Activated naive CD8-positive, alpha-beta T cell treated with anti-CD3 and anti-CD28 coated beads, Interleukin-2, amount 10 ng/mL, durations not matched to agents 7 days and 5 days (primary cell): Measurements from ENCODE around the gene CDH15. TPM values are rescaled to one million over a fixed set of nuclear protein-coding genes. Genes with fewer than 3 reads are reported as not detected.

Experiments
- ATAC-seq: fragments of 150-1000 bp; cut with Tn5 transposase; one replicate; pipeline ENCODE4 v1.10.0; 2021; ENCODE audit warnings: low read depth, moderate library complexity
- POLR2A ChIA-PET: fragments of 350-600 bp; sonication (Branson Sonifier 250); formaldehyde crosslinking; loops from one replicate; lab custom pipeline; 2021; ENCODE audit warnings: antibody characterized with exemption; lab: Charles Lee
- DNase-seq: peaks from one replicate; pipeline ENCODE4 v3.0.0; 2021
- H3K27ac Mint-ChIP-seq: one replicate; pipeline ENCODE4 v1.8.0; 2022; ENCODE audit warnings: mild to moderate bottlenecking, mixed read lengths
- H3K27me3 Mint-ChIP-seq: one replicate; pipeline ENCODE4 v1.8.0; 2022; ENCODE audit warnings: mild to moderate bottlenecking, moderate library complexity, mixed read lengths
- H3K36me3 Mint-ChIP-seq: one replicate; pipeline ENCODE4 v1.8.0; 2021; ENCODE audit warnings: mild to moderate bottlenecking, mixed read lengths
- H3K4me1 Mint-ChIP-seq: one replicate; pipeline ENCODE4 v1.8.0; 2021; ENCODE audit warnings: mixed read lengths
- H3K4me3 Mint-ChIP-seq: one replicate; pipeline ENCODE4 v1.8.0; 2022; ENCODE audit warnings: mild to moderate bottlenecking, moderate library complexity, mixed read lengths
- H3K9me3 Mint-ChIP-seq: one replicate; pipeline ENCODE4 v1.8.0; 2021; ENCODE audit warnings: mixed read lengths
- total RNA-seq, 2 experiments: library from RNA; stranded (reverse); gene quantifications; one replicate each; pipeline ENCODE4 v1.2.3, GENCODE V29; 2021

The CDH15 gene
- total RNA-seq, 2 experiments from 2014 or later, result not detected

DNA sequence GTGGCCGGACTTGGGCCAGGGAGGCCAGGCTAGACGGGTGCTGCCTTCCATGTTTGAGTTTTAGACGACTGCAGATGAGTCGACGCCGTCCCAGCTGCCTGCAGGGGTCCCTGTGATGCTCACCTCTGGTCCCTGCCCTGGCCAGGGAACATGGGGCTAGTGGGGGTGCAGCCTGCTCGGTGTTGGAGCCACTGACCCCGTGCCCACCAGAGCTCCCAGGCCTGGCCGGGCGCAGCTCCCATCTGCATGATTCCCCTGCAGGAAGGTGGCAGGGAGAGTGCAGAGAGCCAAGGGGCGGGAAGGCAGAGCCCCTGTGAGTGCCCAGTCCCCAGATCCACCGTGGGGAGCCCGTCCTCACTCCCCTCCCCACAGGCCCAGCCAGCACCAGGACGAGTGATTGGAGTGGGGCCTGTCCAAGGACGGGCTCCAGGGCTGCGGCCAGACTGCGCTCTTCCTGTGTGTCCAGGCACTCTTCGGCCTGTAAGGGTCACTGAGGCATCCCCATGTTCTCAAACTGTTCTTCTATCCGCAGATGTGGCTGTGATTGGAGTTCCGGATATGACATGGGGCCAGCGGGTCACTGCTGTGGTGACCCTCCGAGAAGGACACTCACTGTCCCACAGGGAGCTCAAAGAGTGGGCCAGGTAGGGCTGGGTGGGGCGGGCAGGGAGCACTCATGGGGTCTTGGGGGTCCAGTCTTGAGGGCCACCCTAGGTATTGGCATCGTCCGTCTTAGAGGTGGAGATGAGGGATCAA, 26.0 kb upstream of the CDH15 start:
- no peak for DNase-seq
- no peak overlapping the region for H3K4me3 Mint-ChIP-seq
- H3K27me3 Mint-ChIP-seq, result no peaks in the 10 kb centered on the region
- H3K4me1 Mint-ChIP-seq, result no peaks in the 10 kb centered on the region
- peaks cover 34% of the 10 kb centered on the region for H3K36me3 Mint-ChIP-seq
- H3K27ac Mint-ChIP-seq, result no peak overlapping the region
- POLR2A ChIA-PET, result no interaction called here
- ATAC-seq, result no peak
- peaks cover 4% of the 10 kb centered on the region for H3K9me3 Mint-ChIP-seq

DNA sequence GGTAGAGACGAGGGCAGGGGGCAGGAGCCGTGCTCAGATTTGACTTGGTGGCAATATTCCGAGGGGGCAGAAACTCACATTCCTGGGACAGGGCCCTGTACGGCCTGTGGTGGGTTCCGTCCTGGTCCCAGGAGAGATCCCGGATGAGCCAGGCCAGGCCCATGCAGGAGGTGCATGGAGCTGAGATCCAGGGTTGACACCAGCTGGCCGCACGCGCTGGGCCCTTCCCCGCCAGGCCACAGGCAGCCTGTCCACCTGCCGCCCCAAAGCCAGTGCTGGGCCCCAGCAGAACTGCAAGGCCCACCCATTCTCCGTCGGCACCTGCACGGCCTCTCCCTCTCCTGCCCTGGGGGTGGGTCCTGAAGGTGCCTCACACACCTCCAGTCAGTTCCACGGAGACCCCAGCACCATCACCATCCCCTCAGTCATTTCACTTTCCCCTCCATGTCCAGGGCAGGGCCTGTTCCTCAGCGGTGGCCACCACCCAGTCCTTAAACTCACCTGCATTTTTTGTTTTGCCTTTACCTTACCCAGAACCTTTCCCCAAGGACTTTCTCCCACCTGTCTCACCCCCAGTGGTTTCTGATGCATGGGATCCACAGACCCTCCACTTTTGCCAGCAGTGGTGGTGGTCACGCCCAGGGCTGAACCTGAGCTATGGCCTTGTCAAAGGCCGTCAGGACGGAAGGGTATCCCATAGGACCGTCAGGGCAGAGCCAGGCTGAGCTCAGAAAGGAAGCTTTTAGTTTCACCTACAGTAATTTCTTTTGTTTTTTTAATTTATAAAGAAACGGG, 25.1 kb upstream of the CDH15 start:
- DNase-seq (no peak), ATAC-seq (no peak)
- POLR2A ChIA-PET, result no interaction called here
- Mint-ChIP-seq H3K4me1 (no peaks in the 10 kb centered on the region), H3K27me3 (no peaks in the 10 kb centered on the region), H3K9me3 (peaks cover 4% of the 10 kb centered on the region), H3K36me3 (peaks cover 37% of the 10 kb centered on the region), H3K4me3 (no peak overlapping the region), H3K27ac (no peak overlapping the region)

DNA sequence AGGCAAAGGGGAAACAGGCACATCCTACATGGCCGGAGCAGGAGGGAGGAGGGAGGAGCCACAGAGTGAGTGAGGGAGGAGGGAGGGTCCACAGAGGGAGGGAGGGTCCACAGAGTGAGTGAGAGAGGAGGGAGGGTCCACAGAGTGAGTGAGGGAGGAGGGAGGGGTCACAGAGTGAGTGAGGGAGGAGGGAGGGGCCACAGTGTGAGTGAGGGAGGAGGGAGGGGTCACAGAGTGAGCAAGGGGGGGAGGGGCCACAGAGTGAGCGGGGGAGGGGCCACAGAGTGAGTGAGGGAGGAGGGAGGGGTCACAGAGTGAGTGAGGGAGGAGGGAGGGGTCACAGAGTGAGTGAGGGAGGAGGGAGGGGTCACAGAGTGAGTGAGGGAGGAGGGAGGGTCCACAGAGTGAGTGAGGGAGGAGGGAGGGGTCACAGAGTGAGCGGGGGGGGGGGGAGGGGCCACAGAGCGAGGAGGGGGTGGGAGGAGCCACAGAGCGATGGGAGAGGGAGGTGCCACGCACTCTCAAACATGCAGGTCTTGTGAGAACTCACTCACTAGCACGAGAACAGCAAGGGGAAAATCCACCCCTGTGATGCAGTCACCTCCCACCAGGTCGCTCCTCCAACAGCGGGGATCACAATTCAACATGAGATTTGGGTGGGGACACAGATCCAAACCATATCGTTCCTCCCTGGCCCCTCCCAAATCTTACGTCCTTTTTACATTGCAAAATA, 24.3 kb upstream of the CDH15 start:
- ATAC-seq (no peak), DNase-seq (no peak)
- Mint-ChIP-seq H3K27me3 (no peaks in the 10 kb centered on the region), H3K36me3 (peaks cover 37% of the 10 kb centered on the region), H3K27ac (no peak overlapping the region), H3K4me3 (no peak overlapping the region), H3K4me1 (no peaks in the 10 kb centered on the region), H3K9me3 (peaks cover 4% of the 10 kb centered on the region)
- POLR2A ChIA-PET, result no interaction called here

DNA sequence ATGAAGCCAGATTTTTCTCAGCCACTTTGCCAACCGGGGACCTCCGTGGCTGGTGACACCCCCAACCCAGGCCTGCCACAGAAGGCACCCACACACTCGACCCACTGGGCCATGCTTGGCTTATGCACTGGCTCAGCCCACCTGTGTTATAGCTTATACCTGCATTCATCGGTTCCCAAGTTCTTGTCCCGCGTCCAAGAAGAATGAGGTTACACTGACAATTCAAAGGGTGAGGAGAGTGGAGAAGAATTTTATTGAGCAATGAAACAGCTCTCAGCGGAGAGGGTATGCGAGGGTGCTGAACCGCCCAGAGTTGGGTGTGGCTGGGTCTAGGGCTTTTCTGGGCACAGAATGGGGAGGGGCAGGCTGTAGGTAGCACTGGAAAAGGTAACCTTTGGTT, 22.2 kb upstream of the CDH15 start:
- ATAC-seq, result no peak
- Mint-ChIP-seq H3K9me3 (peaks cover 4% of the 10 kb centered on the region), H3K27me3 (no peaks in the 10 kb centered on the region), H3K36me3 (peaks cover 37% of the 10 kb centered on the region), H3K4me3 (no peak overlapping the region), H3K4me1 (no peaks in the 10 kb centered on the region), H3K27ac (no peak overlapping the region)
- no peak for DNase-seq
- POLR2A ChIA-PET, result no interaction called here

DNA sequence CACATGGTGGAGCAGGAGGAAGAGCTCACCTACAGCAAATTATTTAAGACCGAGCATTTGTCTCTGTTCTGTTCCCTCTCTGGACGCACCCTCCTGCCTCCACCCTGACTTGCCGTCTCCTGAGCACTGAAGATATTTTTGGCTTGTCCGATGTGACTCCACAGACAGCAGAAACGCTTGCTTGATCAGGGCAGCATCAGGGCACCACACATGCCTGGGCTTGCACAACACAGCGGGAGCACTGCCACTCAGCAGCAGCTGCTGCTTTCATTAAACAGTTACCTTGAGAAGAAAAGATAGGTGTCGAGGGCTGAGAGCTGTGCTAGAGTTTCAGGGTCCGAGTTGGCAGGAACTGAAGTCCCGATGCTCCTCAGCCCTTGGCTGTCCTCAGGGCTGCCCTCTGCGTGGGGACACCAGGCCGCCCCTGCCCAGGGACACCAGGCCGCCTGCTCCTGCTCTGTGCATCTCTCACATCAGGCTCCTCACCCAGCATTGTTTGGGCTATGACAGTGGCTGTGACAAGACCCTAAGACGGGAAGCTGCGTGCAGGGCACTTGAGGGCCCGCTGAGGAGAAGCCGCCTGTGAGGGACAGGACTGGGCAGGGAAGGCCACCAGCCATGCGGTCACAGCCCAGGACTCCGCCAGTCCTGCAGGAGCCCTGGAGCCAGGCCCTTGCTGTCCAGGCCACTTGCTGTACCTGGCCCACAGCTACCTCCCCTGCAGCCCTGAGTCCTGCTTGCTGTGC, 21.3 kb upstream of the CDH15 start:
- H3K9me3 Mint-ChIP-seq, result peaks cover 4% of the 10 kb centered on the region
- ATAC-seq, result no peak
- POLR2A ChIA-PET, result no interaction called here
- no peaks in the 10 kb centered on the region for H3K27me3 Mint-ChIP-seq
- H3K36me3 Mint-ChIP-seq, result peaks cover 37% of the 10 kb centered on the region
- no peaks in the 10 kb centered on the region for H3K4me1 Mint-ChIP-seq
- H3K27ac Mint-ChIP-seq, result peak overlapping the region; percentile 45
- DNase-seq, result no peak
- no peak overlapping the region for H3K4me3 Mint-ChIP-seq

DNA sequence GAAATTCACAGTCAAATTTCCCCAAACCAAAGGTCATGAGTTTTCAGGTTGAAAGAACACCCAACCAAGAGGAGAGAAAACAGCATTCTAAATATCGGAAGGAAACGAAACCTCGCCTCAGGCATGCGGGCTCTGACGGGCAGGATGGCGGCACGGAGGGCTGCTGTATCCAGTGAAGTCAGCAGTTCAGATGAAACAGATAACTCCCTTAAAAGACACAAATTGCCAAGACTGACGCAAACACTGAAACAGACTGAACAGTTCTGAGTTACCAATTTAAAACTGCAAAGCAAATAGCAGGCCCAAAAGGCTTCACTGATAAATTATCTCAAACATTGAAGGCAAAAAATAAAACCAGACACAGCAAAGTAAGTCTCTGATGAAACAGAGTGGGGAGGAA, 20.6 kb upstream of the CDH15 start:
- Mint-ChIP-seq H3K9me3 (peaks cover 4% of the 10 kb centered on the region), H3K4me3 (no peak overlapping the region), H3K36me3 (peaks cover 36% of the 10 kb centered on the region), H3K27ac (no peak overlapping the region), H3K4me1 (no peaks in the 10 kb centered on the region), H3K27me3 (no peaks in the 10 kb centered on the region)
- DNase-seq (no peak), ATAC-seq (no peak)
- POLR2A ChIA-PET, result no interaction called here

DNA sequence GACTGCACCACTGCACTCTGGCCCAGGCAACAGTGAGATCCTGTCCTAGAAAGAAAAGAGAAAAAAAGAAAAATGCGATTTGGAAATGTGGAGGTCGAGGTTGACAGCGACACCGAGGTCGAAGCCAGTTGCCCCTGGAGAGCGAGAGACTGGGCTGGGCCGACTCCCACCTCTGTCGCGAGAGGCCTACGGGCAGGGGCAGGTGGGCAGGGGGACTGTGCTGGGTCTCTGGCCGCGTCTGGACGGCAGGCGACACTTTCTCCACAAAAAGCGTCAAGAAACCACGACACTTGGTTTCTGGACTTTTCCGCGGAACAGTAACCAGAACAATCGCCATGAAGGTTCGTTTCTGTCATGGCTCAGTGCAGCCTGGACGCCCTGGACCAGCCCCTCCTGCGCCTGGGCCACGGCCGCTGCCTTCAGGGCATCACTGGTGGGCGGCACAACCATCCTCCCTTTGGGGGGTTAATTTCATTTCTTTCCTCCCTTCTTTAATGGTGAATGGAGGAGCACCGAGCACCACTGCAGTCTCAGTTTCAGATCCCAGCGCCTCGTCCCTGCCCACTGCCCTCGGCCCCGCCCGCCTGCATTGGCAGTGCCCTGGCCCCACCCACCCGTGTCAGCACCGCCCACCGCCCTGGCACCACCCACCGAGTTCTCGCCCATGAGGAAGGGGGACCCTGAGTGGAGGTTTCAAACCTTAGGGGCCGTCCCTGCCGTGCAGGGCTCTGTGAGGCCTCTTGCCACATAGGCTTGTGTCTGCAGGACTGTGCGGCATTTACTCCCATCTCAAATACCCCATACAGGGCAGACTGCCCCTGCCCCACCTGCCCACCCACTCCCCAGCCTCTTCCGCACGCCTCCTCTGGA, 18.5 kb upstream of the CDH15 start:
- Mint-ChIP-seq H3K27ac (no peak overlapping the region), H3K36me3 (peaks cover 22% of the 10 kb centered on the region), H3K4me1 (no peaks in the 10 kb centered on the region), H3K4me3 (no peak overlapping the region), H3K27me3 (no peaks in the 10 kb centered on the region), H3K9me3 (peaks cover 4% of the 10 kb centered on the region)
- POLR2A ChIA-PET, result no interaction called here
- DNase-seq, result no peak
- ATAC-seq, result no peak

DNA sequence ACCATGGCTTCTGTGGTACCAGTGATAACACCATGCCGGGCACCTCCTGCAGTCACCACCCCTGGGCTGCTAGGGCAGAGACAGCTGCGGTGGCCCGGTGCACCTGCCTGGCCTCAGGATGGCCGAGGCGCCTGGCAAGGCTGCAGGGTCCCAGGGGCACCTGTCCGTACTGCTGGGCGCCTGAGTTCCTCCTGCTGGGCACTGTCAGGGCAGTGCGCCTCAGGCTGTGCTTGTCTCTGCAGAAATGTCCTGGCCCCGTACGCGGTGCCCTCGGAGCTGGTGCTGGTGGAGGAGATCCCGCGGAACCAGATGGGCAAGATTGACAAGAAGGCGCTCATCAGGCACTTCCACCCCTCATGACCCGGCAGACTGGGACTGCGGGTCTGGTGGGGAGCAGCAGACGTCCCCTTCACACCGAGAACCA, 17.7 kb upstream of the CDH15 start:
- Mint-ChIP-seq H3K9me3 (peaks cover 3% of the 10 kb centered on the region), H3K36me3 (peaks cover 18% of the 10 kb centered on the region), H3K4me1 (no peaks in the 10 kb centered on the region), H3K27me3 (no peaks in the 10 kb centered on the region), H3K4me3 (no peak overlapping the region), H3K27ac (no peak overlapping the region)
- DNase-seq, result no peak
- no peak for ATAC-seq
- POLR2A ChIA-PET, result no interaction called here

DNA sequence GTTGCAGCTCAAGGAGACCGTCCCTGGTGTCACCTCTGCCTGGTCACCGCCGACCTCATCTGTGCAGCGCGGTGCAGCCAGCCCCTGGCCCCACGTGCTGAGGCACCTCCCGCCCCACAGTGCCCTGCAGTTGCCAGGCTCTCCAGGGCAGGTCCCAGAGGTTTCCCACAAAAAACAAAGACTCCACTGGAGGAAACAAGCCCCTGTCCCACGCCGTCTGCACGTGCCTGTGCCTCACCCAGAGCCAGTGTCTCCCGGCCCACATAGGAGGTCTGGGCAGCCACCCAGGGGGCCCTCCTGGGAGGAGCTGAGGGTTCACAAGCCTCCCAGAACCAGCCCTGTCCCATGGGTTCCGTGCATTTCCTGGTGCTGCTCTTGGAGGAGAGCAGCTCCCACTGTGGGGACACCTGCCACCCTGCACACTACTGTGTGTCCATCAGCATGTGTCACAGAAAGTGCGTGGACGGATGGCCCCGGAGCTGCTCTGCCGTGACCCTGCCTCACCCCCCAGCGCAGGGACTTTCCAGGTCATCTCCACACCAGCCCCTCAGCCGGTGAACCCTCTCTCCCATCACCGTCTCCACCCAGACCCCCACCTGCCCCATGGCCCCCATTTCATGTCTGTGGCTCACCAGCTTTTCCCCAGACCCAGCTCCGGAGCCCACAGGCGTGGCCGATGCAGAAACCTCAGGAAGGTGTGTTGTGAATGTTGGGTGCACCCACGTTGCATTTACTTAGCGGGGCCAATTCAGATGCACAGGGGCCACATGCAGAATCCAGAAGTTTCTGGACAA, 17.0 kb upstream of the CDH15 start:
- no peaks in the 10 kb centered on the region for H3K27me3 Mint-ChIP-seq
- no peak overlapping the region for H3K4me3 Mint-ChIP-seq
- POLR2A ChIA-PET, result no interaction called here
- no peak for ATAC-seq
- no peak for DNase-seq
- H3K36me3 Mint-ChIP-seq, result peaks cover 10% of the 10 kb centered on the region
- no peaks in the 10 kb centered on the region for H3K4me1 Mint-ChIP-seq
- no peaks in the 10 kb centered on the region for H3K9me3 Mint-ChIP-seq
- no peak overlapping the region for H3K27ac Mint-ChIP-seq

DNA sequence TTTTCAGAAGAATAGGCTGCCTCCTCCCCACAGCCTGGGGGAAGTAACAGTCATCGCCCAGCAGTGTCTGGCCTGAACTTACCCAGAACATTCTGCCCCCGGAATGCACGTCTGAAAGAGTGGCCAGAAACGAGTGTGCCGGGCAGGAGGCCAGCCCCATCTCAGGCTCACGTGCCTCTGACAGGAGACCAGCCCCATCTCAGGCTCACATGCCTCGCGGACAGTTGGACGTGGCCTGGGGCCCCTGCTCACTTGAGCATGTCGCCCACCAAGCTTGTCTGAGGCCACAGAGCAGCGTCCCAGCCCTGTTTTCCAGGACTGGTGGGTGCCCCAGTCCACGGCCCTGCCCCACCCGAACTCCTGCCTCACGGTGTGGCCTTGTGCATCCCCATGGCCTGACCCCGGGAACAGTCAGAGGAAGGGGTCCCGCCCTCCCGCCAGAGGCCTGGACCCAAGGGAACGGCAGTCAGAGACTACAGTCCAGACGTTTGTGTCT, 16.3 kb upstream of the CDH15 start:
- DNase-seq (no peak), ATAC-seq (no peak)
- H3K27ac Mint-ChIP-seq, result no peak overlapping the region
- H3K9me3 Mint-ChIP-seq, result no peaks in the 10 kb centered on the region
- POLR2A ChIA-PET, result no interaction called here
- H3K4me3 Mint-ChIP-seq, result no peak overlapping the region
- H3K27me3 Mint-ChIP-seq, result no peaks in the 10 kb centered on the region
- no peaks in the 10 kb centered on the region for H3K4me1 Mint-ChIP-seq
- peaks cover 4% of the 10 kb centered on the region for H3K36me3 Mint-ChIP-seq

DNA sequence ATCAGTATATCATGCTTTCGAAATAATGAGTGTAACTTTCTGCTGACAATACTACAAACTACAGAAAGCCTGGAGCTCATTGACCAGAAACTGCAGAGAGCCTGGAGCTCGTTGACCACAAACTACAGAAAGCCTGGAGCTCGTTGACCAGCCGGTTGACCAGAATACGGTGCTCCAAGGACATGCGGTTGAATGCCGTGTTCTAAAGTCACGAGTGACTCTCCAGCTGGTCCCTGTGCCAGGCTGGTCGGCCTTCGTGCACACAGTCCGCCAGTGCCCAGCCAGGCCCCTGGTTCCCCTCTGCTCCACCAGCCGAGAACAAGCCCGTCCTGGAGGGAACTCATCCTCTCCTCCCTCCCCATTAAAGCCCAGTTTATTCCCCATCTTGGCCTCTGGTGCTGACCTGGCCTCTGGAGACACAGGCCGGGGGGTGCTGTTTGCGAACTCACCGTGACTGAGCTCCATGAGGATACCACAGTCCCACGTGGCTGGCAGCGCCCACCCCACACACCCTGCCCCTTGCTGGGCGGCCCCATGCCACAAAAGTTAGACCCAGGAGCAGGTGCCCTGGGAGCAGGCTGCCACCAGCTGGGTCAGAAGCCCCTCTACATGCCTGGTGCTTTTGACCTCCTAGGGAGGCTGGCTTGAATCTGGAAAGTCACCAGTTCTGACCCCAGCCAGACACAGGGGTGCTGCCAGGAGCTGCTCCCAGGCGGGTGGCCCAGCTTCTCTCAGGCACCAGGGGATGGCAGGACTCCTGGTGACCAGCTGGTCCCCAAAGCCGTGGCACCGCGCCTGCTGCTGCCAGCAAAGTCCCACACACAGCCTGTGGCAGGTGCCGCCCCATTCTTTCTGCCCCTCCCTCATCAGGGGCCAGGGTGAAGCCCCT, 15.5 kb upstream of the CDH15 start:
- ATAC-seq (no peak), DNase-seq (no peak)
- Mint-ChIP-seq H3K9me3 (no peaks in the 10 kb centered on the region), H3K4me1 (no peaks in the 10 kb centered on the region), H3K27ac (no peak overlapping the region), H3K27me3 (no peaks in the 10 kb centered on the region), H3K4me3 (no peak overlapping the region), H3K36me3 (no peaks in the 10 kb centered on the region)
- POLR2A ChIA-PET, result no interaction called here
